Measurements from ENCODE around the gene TLR9. TPM values are rescaled to one million over a fixed set of nuclear protein-coding genes. Genes with fewer than 3 reads are reported as not detected.
A peak's percentile ranks its signal among the peaks of the same experiment; 100 is the strongest.

Gene TLR9
- polyA plus RNA-seq, 1 of the 3 experiments (the other 2 are of a cell fraction) = 0.12 TPM

DNA sequence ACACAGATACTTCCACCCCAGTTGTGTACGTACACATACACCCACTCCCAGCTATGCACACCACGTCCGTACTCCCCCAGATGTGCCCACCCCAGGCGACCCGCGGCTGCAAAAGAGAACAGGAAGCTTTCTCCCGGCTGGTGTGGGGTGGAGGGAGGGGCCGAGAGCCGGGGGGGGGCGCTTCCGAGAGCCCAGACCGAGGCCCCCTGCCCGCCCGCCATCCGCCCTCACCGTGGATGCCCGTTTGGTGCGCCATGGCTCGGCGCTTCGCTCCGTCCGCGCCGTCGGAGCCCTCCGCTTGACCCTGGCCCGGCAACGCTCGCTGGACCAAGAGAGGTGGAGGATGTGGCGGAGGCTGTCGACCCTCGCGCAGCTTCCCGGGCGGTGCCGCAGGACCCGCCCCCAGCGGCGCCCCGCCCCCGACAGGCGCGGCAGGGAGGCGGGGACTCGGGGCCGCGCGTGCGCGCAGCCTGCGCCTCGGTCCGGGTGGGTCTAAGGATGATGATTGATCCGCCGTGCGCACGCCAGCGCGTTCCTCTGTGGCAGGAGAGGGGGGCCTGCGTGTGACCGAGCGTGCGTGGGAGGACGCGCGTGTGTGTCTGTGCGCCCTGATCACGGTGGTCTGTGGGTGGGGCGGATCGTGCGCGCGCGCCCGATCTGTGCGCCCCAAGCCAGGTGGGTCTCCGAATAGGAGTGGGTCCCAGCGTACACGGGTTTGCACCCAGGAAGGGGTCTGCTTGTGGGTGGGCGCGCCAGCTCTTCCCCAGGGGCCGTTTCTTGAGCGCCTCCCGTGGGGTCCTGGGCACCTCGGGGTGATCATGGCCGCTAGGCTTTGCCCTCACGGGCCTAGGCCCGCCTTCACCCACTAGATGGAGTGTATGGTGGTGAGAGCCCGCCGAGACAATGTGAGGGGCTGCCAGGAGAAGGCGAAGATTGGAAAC is 13.6 kb upstream of the TLR9 start, which contains the start of gene TWF2:
TWF2 (minus strand) TSS at position 398 of the 941 bp plus-strand sequence; CDS start at position 256, 142 bp downstream.
- WGBS (ENCODE audit: low lambda C conversion rate) = 1% methylated on average over 16 of the region's 92 CpGs
- Histone ChIP-seq H3K4me1 (ENCODE audit: control insufficient read depth in 1 of 2, insufficient read depth in 2 of 2, low read depth in 1 of 2, low read length in 1 of 2) (peaks cover 8 to 49% of the 10 kb centered on the region in 2 experiments), H3K36me3 (replicated peaks in 1 of 2; ENCODE audit: control insufficient read depth in 1 of 2, insufficient read depth in 2 of 2, low read length in 1 of 2) (peaks cover 5% of the 10 kb centered on the region in 2 experiments), H3K4me3 (ENCODE audit: low read depth in 2 of 2, low read length in 1 of 2) (peak within 1 kb of the TSS; percentile 90 to 97), H4K20me1 (ENCODE audit: insufficient read depth) (0 out of 2 replicates have a peak, but pooled peaks cover 4% of the 10 kb centered on the region), H3K79me2 (ENCODE audit: insufficient read depth) (peaks cover 62% of the 10 kb centered on the region), H3K27me3 (ENCODE audit: insufficient read depth) (no peaks in the 10 kb centered on the region), H3K9ac (peak within 1 kb of the TSS; percentile 83), H3K9me3 (no peaks in the 10 kb centered on the region), H3K4me2 (peak within 1 kb of the TSS; percentile 89), H3F3A (replicated peaks; ENCODE audit: insufficient read depth) (peaks cover 24% of the 10 kb centered on the region), H3K9me2 (no peaks in the 10 kb centered on the region), H2AFZ (ENCODE audit: low read depth) (peak within 1 kb of the TSS; percentile 81), H3K27ac (ENCODE audit: low read depth in 2 of 2, low read length in 1 of 2) (peak within 1 kb of the TSS; percentile 93 to 96)
- peak; percentile 99 for DNase-seq
- ChIA-PET CTCF (interaction anchor here (0.6 to 11.8 kb wide), 7 partner anchors 10 to 247 kb away, joined by 3 to 257 read pairs (median 5); partner anchors contain the start of genes TLR9 and WDR82), POLR2A (interaction anchor here (0.7 to 4.6 kb wide), 8 partner anchors 9 to 243 kb away, joined by 3 to 67 read pairs (median 3); partner anchors contain the start of genes RPL29 and WDR82)
- no peak for TF ChIP-seq JUND (IDR thresholded peaks at IDR 0.05)
- TF ChIP-seq, protein P1, sequence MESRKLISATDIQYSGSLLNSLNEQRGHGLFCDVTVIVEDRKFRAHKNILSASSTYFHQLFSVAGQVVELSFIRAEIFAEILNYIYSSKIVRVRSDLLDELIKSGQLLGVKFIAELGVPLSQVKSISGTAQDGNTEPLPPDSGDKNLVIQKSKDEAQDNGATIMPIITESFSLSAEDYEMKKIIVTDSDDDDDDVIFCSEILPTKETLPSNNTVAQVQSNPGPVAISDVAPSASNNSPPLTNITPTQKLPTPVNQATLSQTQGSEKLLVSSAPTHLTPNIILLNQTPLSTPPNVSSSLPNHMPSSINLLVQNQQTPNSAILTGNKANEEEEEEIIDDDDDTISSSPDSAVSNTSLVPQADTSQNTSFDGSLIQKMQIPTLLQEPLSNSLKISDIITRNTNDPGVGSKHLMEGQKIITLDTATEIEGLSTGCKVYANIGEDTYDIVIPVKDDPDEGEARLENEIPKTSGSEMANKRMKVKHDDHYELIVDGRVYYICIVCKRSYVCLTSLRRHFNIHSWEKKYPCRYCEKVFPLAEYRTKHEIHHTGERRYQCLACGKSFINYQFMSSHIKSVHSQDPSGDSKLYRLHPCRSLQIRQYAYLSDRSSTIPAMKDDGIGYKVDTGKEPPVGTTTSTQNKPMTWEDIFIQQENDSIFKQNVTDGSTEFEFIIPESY (IDR thresholded peaks at IDR 0.05; ENCODE audit: borderline replicate concordance, low read depth) = no peak
- TF ChIP-seq YY1 (IDR thresholded peaks at IDR 0.05; ENCODE audit: low read depth) = 0 out of 2 replicates have a peak, but pooled peaks have one; percentile 52
- TF ChIP-seq, protein P2, sequence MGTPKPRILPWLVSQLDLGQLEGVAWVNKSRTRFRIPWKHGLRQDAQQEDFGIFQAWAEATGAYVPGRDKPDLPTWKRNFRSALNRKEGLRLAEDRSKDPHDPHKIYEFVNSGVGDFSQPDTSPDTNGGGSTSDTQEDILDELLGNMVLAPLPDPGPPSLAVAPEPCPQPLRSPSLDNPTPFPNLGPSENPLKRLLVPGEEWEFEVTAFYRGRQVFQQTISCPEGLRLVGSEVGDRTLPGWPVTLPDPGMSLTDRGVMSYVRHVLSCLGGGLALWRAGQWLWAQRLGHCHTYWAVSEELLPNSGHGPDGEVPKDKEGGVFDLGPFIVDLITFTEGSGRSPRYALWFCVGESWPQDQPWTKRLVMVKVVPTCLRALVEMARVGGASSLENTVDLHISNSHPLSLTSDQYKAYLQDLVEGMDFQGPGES (IDR thresholded peaks at IDR 0.05; ENCODE audit: low read depth, low read length) = no peak
- TF ChIP-seq SMC3 (IDR thresholded peaks at IDR 0.05; ENCODE audit: low read depth, low read length) = no peak
- TF ChIP-seq, protein P3, sequence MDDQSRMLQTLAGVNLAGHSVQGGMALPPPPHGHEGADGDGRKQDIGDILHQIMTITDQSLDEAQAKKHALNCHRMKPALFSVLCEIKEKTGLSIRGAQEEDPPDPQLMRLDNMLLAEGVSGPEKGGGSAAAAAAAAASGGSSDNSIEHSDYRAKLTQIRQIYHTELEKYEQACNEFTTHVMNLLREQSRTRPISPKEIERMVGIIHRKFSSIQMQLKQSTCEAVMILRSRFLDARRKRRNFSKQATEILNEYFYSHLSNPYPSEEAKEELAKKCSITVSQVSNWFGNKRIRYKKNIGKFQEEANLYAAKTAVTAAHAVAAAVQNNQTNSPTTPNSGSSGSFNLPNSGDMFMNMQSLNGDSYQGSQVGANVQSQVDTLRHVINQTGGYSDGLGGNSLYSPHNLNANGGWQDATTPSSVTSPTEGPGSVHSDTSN (IDR thresholded peaks at IDR 0.05) = no peak; the same call in 1 of the 2 replicates
- peak; percentile 85 for TF ChIP-seq NRF1 (IDR thresholded peaks at IDR 0.05; ENCODE audit: low read depth, low read length)
- TF ChIP-seq EP300 (IDR thresholded peaks at IDR 0.05; ENCODE audit: borderline replicate concordance in 1 of 2, low read depth in 1 of 2, low read length in 1 of 2) = no peak
- no peak for TF ChIP-seq EZH2phosphoT487 (IDR thresholded peaks at IDR 0.05; ENCODE audit: borderline replicate concordance, low read depth)
- TF ChIP-seq TAF1 (IDR thresholded peaks at IDR 0.05; ENCODE audit: borderline replicate concordance, low read depth, low read length) = peak; percentile 58; the same call in 1 of the 2 replicates
- peak; percentile 70; the same call in 1 of the 2 replicates for TF ChIP-seq SIN3A (IDR thresholded peaks at IDR 0.05; ENCODE audit: borderline replicate concordance, low read depth, low read length)
- TF ChIP-seq POLR2AphosphoS5 (IDR thresholded peaks at IDR 0.05; ENCODE audit: low read depth, low read length) = peak; percentile 69; the same call in 1 of the 2 replicates
- no peak for TF ChIP-seq FOXJ3 (CRISPR knock-in tag; IDR thresholded peaks at IDR 0.05)
- 0 out of 2 replicates have a peak, but pooled peaks have one; percentile 5 for TF ChIP-seq RCOR1 (IDR thresholded peaks at IDR 0.05; ENCODE audit: low read length)
- TF ChIP-seq ELF1 (IDR thresholded peaks at IDR 0.05) = no peak
- TF ChIP-seq, protein P4, sequence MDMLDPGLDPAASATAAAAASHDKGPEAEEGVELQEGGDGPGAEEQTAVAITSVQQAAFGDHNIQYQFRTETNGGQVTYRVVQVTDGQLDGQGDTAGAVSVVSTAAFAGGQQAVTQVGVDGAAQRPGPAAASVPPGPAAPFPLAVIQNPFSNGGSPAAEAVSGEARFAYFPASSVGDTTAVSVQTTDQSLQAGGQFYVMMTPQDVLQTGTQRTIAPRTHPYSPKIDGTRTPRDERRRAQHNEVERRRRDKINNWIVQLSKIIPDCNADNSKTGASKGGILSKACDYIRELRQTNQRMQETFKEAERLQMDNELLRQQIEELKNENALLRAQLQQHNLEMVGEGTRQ (IDR thresholded peaks at IDR 0.05; ENCODE audit: borderline replicate concordance, low read depth, low read length) = no peak
- TF ChIP-seq RFX5 (IDR thresholded peaks at IDR 0.05; ENCODE audit: low read length) = no peak
- no peak for TF ChIP-seq GATA2 (CRISPR knock-in tag; IDR thresholded peaks at IDR 0.05)
- TF ChIP-seq MEF2A (IDR thresholded peaks at IDR 0.05; ENCODE audit: borderline replicate concordance, low read depth) = no peak
- TF ChIP-seq RXRA (IDR thresholded peaks at IDR 0.05; ENCODE audit: borderline replicate concordance, low read depth) = no peak
- no peak for TF ChIP-seq TCF12 (IDR thresholded peaks at IDR 0.05)
- no peak for TF ChIP-seq RAD21 (IDR thresholded peaks at IDR 0.05; ENCODE audit: low read length)
- no peak for TF ChIP-seq FOSL2 (IDR thresholded peaks at IDR 0.05; ENCODE audit: borderline replicate concordance, low read depth)
